Activated CD4-positive, alpha-beta T cell treated with anti-CD3 and anti-CD28 coated beads, Interleukin-2, amount 50 U/mL, for 48 hours (primary cell): ENCODE data around the gene ADAMTS1.

Experiments used
- DNase-seq, 2 experiments: peaks; one replicate each; pipeline ENCODE4 v3.0.0-alpha.2; 2020

ADAMTS1 gene

DNA sequence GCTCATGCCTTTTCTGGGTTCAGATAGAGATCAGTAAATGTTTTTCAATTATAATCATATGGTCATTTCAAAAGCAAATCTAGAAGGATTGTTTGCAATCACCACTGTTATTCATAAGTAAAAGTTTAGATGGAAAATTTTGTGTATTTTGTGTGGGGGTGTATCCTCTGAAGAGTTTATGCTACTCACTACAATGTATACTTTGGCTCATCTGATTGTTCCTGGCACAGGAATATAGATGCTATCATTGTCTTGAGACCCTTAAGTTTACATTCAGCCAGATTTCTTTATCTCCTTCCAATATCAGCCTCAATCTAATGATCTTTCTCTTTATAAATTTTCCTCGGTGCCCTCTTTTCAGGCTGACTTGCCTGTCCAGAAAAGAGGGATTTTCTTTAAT is 33.0 kb downstream of the ADAMTS1 start:
- no peak for DNase-seq

DNA sequence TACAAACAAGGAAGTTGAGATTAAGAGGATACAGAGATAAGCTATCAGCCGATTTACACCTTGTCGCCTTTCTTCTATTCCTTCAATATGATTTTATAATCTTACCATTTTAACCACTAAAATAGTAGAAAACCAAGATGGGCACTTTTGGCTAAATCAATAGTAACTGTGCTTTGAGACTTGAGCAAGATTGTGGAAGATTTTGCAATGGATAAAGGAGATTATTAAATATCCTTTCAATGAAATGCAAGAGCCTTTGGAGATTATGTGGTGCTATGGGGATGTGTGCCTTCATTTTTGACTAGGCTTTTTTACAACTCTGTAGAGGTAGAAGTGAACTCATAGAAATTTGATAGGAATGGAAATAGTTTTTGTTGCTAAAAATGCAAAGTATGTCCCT is 33.7 kb downstream of the ADAMTS1 start:
- no peak for DNase-seq

DNA sequence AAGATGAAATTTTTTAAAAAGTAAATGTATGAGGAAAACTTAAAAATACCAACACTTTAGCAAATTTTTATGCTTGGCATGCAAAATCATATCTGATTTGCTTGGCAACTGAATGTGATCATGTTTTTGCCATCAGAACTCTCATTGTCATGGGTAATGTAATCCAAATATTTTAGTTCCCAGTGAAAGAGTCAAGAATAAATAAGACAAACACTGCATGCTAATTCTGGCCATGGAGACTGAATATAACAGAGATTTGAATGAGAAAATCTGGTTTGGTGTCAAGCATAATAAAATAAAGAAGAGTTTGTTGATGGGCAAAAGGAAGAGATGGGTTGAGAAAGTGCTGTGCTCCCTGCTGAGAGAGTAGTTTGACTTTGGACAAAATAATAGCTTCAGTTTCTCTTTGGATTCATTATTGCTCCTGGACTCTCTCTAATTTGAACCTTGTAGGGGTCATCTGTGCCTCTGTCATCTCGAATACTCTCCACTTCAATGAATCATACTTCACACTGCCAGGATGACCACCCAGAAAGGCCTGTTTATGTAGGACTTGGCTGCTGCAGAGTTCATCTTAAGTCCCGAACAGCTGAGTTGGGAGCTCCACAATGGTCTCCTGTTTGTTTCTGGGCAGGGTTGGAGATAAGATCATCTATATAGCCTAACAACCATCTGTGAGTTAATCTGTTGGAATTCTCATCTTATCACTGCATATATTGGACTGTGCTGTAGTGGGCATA is 34.4 kb downstream of the ADAMTS1 start:
- no peak for DNase-seq

DNA sequence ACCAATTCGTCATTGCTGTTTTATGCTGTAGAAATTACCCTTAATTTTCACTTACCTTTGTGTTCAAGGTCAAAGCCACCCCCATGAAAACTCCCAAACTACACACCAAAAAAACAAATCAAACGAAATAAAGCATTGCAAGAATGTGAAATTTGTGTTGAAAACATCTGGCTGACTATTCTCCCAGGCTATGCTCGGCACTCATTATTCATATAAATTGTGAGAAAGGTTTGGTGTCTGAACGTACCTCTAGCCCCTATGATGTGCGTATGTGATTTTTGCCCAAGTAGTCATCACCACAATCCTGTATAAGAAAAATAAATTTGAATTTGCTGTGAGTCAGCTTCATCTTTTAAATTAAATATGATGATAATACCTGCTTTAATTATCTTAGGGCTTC is 34.9 kb downstream of the ADAMTS1 start:
- no peak for DNase-seq

DNA sequence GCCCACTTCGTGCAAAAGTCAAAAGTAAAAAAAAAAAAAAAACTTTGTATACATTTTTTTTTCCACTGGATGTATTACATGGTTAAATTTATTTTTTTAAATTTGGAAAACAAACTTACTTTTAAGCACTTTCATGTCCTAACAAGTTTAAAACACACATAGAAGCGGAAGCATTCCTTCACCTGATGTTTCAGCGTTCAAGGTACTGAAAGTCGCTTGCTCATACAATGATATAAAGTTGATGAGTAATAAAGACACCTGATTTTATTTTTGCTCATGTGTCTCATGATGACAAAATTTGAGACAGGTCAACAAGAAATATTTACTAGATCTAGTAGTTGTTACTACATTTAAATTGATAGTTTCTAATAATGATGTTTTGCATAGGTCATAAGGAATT is 35.5 kb downstream of the ADAMTS1 start:
- DNase-seq: no peak

DNA sequence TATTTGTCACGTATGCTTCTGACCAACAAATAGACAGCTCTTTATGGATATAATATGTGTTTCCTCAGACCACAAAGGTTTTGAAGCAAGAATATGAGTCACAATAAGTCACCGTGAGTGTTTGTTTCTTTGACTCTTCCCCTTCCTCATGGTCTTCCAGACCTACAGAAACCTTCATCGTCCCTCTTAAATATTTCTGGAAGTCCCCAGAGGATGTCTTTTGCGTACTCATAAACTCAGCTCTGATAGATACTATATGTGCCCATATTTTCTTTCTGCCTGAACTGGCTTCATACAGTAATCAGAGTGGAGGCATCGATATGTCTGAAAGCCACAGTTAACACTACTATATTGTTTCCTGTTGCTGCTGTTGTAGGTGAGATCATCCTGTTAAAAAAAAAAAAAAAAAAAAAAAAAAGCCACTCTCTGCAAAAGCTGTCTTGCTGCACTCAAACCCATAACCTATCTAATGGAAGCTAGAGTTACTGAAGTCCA is 38.4 kb downstream of the ADAMTS1 start:
- no peak for DNase-seq

DNA sequence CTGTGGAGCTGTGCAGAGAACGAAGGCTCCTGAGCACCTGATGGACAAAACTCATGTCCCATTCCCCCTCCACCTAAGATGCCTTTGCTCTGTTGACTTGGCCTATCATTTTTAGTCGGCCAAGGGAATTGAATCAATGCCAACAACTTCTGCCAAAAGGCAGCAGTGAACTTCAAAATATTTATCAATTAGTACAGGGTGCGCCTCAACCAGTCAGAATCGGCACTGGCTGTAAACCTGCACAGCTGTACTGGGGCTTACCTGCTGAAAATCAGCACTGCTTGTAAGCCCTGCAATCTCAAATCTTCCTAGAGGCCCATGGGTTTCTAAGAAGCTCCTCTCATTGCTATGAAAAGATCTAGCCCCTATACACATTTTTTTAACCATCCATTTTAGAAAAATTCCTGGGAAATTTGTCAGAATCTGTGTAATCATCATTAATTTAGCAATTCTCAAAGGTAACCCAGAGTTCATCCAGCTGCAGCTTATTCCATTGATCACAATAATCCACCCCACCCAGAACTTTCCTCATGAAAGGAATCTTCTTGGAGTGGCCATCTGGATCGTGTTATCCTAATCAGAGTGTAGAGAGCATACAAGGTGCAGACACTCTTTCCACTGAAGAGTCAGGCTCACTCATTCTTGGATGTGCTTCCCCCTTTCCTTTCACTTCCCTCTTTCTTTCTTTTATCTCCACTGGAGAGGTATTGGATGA is 40.2 kb downstream of the ADAMTS1 start:
- DNase-seq: no peak

DNA sequence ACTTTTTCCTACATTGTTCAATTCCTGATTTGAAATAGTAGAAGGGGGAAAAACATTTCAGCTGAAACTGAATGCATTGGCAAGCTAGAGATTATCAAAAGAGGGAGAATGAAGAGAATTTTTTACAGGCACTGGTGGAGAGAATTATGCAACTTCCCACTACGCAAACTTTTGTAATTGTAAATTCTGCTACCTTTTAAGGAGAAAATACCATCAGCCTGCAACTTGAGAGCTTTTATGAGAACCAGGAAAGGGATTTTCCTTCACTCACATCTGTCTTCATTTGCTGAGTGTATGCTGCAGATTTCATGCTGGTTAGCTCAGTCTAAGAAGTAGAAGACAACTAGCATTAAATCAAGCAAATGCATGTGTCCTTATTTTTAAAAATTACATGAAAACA is 43.7 kb downstream of the ADAMTS1 start:
- no peak for DNase-seq

DNA sequence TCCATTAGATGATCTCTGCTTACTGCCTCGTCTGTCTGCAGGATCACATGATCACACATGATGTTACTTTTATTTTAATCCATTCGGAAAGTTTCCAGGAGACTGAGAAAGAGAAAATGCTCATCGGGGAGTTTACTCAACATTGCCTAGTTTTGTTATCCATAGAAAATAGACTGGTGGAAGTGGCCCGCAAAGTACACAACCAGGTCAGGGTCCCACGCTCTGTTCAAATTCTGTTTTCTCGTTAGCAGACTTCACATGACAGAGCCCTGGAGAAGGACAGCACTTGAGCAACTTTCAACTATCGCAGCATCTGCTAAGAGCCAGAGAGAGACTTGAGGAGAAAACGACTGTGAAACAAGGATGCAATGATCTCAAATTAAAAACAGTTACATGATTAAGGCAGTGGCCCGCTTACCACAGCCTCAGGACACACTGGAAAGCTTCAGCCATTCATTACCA is 44.2 kb downstream of the ADAMTS1 start:
- DNase-seq: no peak

DNA sequence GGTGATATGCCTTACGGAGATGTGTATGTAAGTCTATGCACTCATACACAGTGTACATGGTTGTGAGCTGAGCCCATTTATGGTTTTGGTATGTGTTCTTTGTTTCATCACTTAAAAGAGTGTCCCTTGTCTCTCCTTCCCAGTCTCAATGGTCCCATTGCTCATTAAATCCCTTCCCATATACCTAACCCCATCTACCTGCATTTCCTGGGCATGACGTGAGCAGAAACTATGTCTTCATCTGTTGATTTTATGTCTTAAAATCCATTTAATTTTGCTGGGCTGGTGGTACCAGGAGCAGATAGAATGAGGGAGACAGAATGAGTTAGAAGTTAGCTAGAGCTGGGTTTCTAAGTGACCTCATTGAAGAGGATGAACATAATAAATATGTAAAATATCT is 44.8 kb downstream of the ADAMTS1 start:
- no peak for DNase-seq

DNA sequence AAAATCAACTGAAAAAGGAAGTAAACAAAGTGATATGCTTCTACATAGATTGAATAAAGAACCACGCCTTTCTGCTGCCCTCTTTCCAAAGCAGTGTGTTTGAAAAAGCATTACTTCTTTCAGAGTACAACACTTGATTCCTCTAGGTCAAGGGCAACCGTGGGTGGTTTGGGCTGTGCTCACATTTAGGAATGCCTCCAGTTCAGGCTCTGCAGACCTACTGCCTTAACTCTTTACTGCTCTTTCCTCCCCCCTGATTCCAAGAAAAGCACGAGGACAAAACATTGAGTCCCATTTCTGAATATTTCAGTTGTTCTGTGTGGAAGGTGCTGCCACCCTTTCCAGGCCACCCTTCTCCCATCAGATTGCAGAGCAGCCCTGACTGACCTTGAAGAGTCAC is 45.2 kb downstream of the ADAMTS1 start:
- DNase-seq: no peak

DNA sequence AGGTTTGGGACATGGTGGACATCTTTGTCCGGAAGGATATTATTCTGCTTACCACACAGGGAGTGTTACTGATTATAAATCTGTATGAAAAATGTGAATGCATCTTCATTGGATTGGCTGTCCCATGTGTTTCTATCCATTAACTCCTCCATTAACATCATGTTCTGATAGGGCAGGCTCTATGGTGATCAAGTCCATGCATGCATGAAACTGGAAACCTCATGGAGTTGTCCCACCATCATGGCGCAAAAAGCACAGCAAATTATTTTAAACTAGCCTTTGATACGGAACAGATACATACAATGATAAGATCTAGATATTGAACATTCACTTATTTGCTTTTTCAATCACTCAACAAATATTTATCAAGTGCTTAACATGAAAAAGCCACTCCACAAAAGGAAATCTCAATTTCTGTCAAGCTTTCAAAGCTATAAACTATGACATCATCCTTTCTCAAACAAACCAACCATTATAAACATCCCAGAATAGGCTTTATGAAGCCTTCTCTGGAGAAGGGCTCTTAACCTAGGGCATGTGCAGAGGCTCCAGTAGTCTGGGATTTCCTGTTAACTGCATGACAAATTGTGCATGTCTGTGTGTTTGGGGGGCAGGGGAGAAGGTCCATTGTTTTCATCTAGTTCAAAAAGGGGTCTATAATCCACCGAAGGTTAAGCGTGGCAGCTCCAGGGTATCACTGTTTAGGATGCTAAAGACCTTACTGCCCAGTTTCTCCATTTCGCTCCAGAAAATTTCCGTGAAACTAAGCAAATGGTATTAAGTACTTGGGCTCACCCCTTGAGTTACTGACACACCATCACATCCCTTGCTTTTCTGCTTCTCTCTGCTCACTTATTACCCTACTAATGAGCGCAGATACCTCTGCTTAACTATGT is 46.1 kb downstream of the ADAMTS1 start:
- DNase-seq: no peak

DNA sequence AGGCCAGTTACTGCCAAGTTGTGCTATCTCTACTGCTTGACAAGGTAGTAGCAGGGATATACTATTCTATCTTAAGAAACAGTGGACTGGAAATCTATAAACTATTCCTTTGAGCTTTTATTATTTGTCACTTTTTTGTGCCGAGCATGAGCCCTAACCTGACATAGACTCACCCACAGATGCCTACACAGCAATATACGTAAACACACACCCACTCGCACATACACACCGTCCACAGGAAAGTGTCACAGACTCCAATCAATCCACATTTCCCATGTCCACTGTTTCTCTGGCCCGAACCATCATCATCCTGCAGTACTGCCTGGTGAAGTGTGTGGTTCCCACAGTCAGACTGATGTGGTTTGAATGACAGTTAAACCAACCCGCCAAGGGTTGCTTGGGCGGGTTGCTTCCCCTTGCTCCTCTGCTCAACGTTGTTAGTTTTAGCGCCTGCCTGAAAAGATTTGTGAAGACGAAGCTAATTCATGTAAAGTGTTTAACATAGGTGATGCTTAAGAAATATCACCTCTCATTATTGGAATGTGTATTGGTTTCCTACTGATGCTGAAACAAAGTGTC is 47.2 kb downstream of the ADAMTS1 start:
- no peak for DNase-seq

DNA sequence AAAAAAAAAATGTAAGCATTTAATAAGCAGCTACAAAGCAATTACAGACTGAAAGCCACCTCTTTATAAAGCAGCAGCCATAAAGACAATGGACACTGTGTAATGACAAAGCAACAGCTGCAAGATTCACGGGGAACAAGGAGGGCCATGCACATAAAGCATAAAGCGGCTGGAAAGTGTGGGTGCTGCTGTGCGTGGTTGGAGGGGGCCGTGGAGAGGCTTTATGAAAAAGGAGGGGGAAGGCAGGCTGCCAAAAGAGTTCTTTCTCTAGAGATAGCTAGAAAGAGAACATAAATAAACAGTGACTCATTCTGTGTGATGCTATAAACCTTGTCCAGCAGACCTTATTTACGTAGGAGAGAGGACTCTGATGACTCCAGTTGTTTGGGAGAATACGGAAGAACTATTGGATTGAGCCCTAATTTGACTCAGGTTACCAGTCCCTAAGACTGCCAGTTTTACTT is 49.3 kb downstream of the ADAMTS1 start:
- no peak for DNase-seq

DNA sequence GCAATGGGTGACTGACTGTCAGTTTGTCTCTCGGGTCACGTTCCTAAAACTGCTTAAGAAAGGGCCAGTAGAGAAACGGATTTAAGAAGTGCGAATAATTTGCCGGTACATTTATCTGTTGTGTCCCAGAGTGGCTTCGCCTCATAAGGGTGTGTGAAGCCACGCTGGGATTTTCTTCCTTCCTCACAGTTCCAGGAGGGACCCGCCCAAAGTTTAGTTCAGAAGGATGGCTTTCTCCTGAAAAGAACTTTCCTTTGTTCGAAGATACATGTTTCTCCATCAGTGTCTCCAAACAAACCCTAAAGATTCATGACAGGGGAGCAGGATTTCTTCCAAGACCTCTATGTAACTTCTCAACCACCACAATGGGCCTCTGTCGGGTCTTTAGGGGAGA is 49.8 kb downstream of the ADAMTS1 start:
- no peak for DNase-seq

DNA sequence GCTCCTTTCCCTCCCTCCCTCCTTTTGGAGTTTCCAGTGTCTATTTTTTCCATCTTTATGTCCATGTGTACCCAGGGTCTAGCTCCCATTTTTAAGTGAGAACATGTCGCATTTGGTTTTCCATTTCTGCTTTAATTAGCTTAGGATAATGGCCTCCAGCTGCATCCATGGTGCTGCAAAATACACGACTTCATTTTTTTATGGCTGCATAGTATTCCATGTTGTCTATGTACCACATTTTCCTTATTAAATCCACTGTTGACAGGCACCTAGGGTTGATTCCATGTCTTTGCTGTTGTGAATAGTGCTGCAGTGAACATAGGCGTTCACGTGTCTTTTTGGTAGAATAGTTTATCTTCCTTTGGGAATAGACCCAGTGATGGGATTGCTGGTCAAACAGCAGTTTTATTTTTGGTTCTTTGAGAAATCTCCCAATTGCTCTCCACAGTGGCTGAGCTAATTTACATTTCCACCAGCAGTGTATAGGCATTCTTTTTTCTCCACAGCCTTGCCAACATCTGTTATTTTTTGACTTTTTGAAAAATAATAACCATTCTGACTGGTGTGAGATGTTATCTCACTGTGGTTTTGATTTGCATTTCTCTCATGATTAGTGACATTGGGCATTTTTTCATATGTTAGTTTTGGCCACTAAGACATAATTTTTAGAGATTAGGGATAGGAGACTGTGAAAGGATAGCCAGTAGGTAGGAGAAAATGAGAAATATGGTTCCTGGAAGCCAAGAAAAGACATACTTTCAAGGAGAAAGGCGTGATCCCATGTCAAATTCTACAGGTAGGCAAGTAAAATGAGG is 50.4 kb downstream of the ADAMTS1 start:
- no peak for DNase-seq

DNA sequence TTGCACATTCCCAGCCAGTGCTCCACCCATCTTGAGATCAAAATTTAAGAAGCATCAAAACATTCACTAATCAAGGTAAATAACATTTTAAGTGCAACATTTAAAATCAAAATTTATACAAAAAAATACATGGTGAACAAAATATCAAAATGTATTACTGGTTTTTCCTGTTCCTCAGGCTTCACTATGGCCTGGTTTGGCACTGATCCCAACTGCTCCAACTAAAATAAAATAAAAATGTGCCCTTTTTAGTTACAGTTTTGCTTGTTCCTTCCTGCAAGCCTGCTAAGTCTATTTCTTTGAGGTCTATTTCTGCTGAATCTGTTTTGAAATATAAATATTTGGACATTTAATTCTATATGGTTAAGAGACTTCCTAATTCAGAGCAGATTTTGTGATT is 54.9 kb downstream of the ADAMTS1 start:
- DNase-seq: no peak

DNA sequence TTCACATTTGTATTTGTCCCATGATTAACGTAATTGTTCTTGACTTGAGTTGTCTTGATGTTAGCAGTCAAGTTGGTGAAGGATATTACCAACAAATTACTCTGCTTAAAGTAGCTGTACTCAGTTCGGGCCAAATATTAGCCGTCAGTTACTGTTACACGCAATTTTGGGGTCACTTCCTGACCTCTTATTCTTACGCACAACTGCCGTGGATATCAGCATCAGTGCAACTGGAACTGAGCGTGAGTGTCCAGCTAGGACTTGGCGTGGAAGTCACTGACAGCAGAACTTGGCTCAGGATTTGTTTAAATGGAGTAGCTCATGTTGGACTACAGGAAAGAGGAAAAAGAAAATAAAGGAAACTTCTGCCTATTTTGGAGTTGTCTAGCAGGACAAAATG is 56.4 kb downstream of the ADAMTS1 start:
- no peak for DNase-seq
